ENCODE measurements around the gene CCDC57. TPM values are rescaled to one million over a fixed set of nuclear protein-coding genes. Genes with fewer than 3 reads are reported as not detected.

Gene CCDC57
- total RNA-seq, 5 donors from 2014 or later (not counting 1 experiment from before 2014, with no cell fraction given) = 86.4 to 127 (median 103) TPM

DNA sequence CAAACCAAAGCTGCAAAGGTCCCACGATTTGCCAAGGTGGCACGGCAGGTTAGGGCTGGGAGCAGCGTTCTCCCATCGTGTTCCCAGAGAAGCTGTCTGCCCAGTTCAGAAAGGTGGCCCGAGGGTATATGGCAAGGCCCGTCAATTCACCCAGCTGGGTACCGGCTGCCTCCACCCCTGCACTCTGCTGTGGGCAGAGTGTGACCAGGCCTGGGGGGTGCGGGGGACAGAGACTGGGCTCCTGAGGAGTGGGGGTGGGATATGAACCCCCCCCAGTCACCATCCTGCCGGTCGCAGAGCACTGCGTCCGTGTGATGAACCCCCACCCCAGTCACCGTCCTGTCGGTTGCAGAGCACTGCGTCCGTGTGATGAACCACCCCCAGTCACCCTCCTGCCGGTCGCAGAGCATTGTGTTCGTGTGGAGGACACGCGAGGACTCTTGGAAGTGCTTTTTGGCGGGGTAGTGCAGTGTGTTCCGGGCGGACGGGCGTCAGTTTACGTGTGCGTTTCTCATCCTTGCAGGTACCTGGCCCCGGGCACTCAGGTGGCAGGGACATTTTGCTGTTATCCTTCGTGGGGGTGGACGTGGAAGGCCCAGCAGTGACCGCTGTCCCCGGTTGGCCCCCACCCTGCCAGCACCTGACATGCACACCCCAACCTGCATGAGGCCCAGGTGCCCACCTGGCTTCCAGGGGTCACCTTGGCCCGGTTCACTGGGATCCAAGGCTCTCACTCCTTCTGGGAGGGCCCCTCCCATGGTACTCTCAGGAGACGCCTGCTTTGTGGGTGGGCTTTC lies 111.9 kb downstream of the CCDC57 start:
- H3K36me3 ChIP-seq (ENCODE audit: control insufficient read depth in 2 of 2, extremely low read depth in 1 of 2, insufficient read depth in 1 of 2, low read length in 1 of 2) = peaks cover 4 to 16% of the 10 kb centered on the region in 2 donors
- H3K36me3 Mint-ChIP-seq = no peaks in the 10 kb centered on the region
- ChIA-PET POLR2A (interaction anchor here in 1 of 2 donors (0.8 kb wide), 1 partner anchor 21 kb away, joined by 3 read pairs; no protein-coding TSS in a partner anchor), CTCF (no interaction called here)
- WGBS (ENCODE audit: insufficient coverage) = 94% methylated on average over 30 of the region's 35 CpGs
- peaks cover 13 to 36% of the 10 kb centered on the region in 2 experiments for H3K4me1 ChIP-seq (ENCODE audit: control insufficient read depth in 1 of 2, extremely low read depth in 1 of 2, insufficient read depth in 2 of 2, low read length in 2 of 2)
- no peak for ATAC-seq (replicated peaks in 1 of 4)
- no peaks in the 10 kb centered on the region for H3K9me3 Mint-ChIP-seq
- no peak overlapping the region for H3K27ac Mint-ChIP-seq
- DNase-seq = no peak
- H3K27me3 Mint-ChIP-seq = no peaks in the 10 kb centered on the region
- H3K27ac ChIP-seq (ENCODE audit: low read length) = no peak overlapping the region
- H3K4me1 Mint-ChIP-seq = peaks cover 14 to 22% (median 17%) of the 10 kb centered on the region in 3 donors
- H3K4me3 Mint-ChIP-seq = peak overlapping the region; percentile 69 to 79 (median 71)
- H3K4me3 ChIP-seq (ENCODE audit: control insufficient read depth in 1 of 2, extremely low read depth in 1 of 2, low read length in 1 of 2) = no peak overlapping the region
- H3K27me3 ChIP-seq (replicated peaks in 1 of 2; ENCODE audit: control insufficient read depth in 2 of 2, extremely low read depth in 1 of 2, insufficient read depth in 2 of 2, low read length in 1 of 2) = no peaks in the 10 kb centered on the region
- H3K9me3 ChIP-seq = no peaks in the 10 kb centered on the region

DNA sequence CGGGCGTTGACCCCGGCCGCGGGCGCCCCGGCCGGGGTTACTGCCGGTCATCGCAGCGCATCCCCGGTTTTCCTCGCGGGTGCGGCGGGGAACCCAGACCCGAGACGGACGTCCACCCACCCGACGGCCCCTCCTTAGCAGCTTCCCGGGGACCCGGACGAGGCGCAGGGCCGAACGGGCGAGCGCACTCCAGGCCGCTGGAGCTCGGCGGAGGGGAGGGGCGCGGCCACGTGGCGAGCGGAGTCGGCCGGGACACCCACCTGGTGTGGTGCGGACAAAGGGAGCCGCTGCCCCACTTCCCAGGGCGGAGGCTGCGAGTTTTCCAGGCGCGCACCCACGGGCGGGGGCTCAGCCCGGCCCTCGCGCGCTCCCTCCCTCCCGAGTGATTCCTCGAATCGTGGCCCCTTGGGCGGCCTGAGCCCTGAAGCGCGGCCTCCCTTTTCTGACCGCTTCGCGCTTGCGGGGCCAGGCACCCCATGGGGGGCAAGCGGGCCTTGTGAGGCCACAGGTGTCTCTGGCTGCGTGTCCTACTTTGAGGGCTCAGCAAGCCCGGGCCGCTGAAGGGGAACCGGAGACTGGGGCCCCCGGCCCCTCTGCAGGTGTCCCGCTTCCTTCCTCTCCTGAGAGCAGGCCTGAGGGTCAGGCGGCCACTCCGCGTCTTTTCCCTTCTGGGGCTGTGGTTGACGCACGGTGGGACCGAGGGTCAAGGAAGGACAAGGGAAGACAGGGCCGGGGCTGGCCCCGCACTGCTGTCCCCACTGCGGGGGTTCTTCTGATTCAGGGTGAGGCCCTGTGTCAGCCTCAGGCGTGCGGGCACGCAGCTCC lies 113.5 kb downstream of the CCDC57 start:
- H3K27me3 ChIP-seq (replicated peaks in 1 of 2; ENCODE audit: control insufficient read depth in 2 of 2, extremely low read depth in 1 of 2, insufficient read depth in 2 of 2, low read length in 1 of 2) = no peaks in the 10 kb centered on the region
- H3K9me3 ChIP-seq = no peaks in the 10 kb centered on the region
- H3K4me3 ChIP-seq (ENCODE audit: control insufficient read depth in 1 of 2, extremely low read depth in 1 of 2, low read length in 1 of 2) = peak overlapping the region; percentile 47 to 51
- DNase-seq (peak in 2 of 35 experiments; percentile 36 to 38), ATAC-seq (replicated peaks in 1 of 4) (peak in 2 of 4 experiments; percentile 2 to 3)
- peak overlapping the region; percentile 36 to 79 for H3K27ac Mint-ChIP-seq
- no peaks in the 10 kb centered on the region for H3K9me3 Mint-ChIP-seq
- ChIA-PET POLR2A (no interaction called here), CTCF (interaction anchor here in 1 of 2 donors (0.7 to 1.3 kb wide), 2 partner anchors 27 to 62 kb away, joined by 3 to 4 read pairs; partner anchors contain the start of gene DCXR)
- H3K36me3 ChIP-seq (ENCODE audit: control insufficient read depth in 2 of 2, extremely low read depth in 1 of 2, insufficient read depth in 1 of 2, low read length in 1 of 2) = peaks cover 15 to 17% of the 10 kb centered on the region in 2 donors
- H3K27ac ChIP-seq (ENCODE audit: low read length) = peak overlapping the region; percentile 81
- H3K4me1 Mint-ChIP-seq = peaks cover 6 to 13% (median 10%) of the 10 kb centered on the region in 3 donors
- no peaks in the 10 kb centered on the region for H3K27me3 Mint-ChIP-seq
- H3K4me1 ChIP-seq (ENCODE audit: control insufficient read depth in 1 of 2, extremely low read depth in 1 of 2, insufficient read depth in 2 of 2, low read length in 2 of 2) = peaks cover 10 to 28% of the 10 kb centered on the region in 2 experiments
- WGBS (ENCODE audit: insufficient coverage) = 9% methylated on average over 75 of the region's 80 CpGs
- peak overlapping the region; percentile 69 to 79 (median 71) for H3K4me3 Mint-ChIP-seq
- no peaks in the 10 kb centered on the region for H3K36me3 Mint-ChIP-seq

GRCh38 chr17:82098169-82098938 lies 114.3 kb downstream of the CCDC57 start, which contains the start of gene FASN:
TSS of gene FASN (minus strand) at chr17:82098236. CDS start at chr17:82096445, 1,791 bp downstream.
- Mint-ChIP-seq H3K27me3 (no peaks in the 10 kb centered on the region), H3K4me3 (peak within 1 kb of the TSS; percentile 58 to 71 (median 64)), H3K36me3 (peaks cover under 1% of the 10 kb centered on the region), H3K27ac (no peak within 1 kb of the TSS), H3K9me3 (no peaks in the 10 kb centered on the region), H3K4me1 (peaks cover 4 to 13% (median 10%) of the 10 kb centered on the region in 3 donors)
- no peaks in the 10 kb centered on the region for H3K9me3 ChIP-seq
- peaks cover 18 to 22% of the 10 kb centered on the region in 2 donors for H3K36me3 ChIP-seq (ENCODE audit: control insufficient read depth in 2 of 2, extremely low read depth in 1 of 2, insufficient read depth in 1 of 2, low read length in 1 of 2)
- H3K4me3 ChIP-seq (ENCODE audit: control insufficient read depth in 1 of 2, extremely low read depth in 1 of 2, low read length in 1 of 2) = peak within 1 kb of the TSS; percentile 47 to 57
- peaks cover 10 to 28% of the 10 kb centered on the region in 2 experiments for H3K4me1 ChIP-seq (ENCODE audit: control insufficient read depth in 1 of 2, extremely low read depth in 1 of 2, insufficient read depth in 2 of 2, low read length in 2 of 2)
- DNase-seq (peak; percentile 78 to 95 (median 87)), ATAC-seq (replicated peaks in 1 of 4) (peak; percentile 82 to 87 (median 85))
- under 1% methylated on average over 105 of the region's 124 CpGs for WGBS (ENCODE audit: insufficient coverage)
- POLR2A ChIA-PET = interaction anchor here in 1 of 2 donors (0.6 kb wide), 1 partner anchor 1950 kb away, joined by 8 read pairs; no protein-coding TSS in a partner anchor
- CTCF ChIA-PET = interaction anchor here in 1 of 2 donors (0.7 to 1.3 kb wide), 4 partner anchors 28 to 72 kb away, joined by 3 to 4 read pairs (median 4); partner anchors contain the start of gene DCXR
- H3K27me3 ChIP-seq (replicated peaks in 1 of 2; ENCODE audit: control insufficient read depth in 2 of 2, extremely low read depth in 1 of 2, insufficient read depth in 2 of 2, low read length in 1 of 2) = no peaks in the 10 kb centered on the region
- H3K27ac ChIP-seq (ENCODE audit: low read length) = peak within 1 kb of the TSS; percentile 81

- Histone ChIP-seq H3K9me3 (no peaks in the 10 kb centered on the region), H3K27ac (ENCODE audit: low read length) (no peak overlapping the region), H3K4me3 (ENCODE audit: control insufficient read depth in 1 of 2, extremely low read depth in 1 of 2, low read length in 1 of 2) (peak overlapping the region; percentile 45 to 57), H3K4me1 (ENCODE audit: control insufficient read depth in 1 of 2, extremely low read depth in 1 of 2, insufficient read depth in 2 of 2, low read length in 2 of 2) (peaks cover 10 to 28% of the 10 kb centered on the region in 2 experiments), H3K27me3 (replicated peaks in 1 of 2; ENCODE audit: control insufficient read depth in 2 of 2, extremely low read depth in 1 of 2, insufficient read depth in 2 of 2, low read length in 1 of 2) (no peaks in the 10 kb centered on the region), H3K36me3 (ENCODE audit: control insufficient read depth in 2 of 2, extremely low read depth in 1 of 2, insufficient read depth in 1 of 2, low read length in 1 of 2) (peaks cover 22 to 27% of the 10 kb centered on the region in 2 donors)
- under 1% methylated on average over 36 of the region's 36 CpGs for WGBS (ENCODE audit: insufficient coverage)
- Mint-ChIP-seq H3K4me3 (peak overlapping the region; percentile 50 to 59 (median 55)), H3K36me3 (peaks cover 4% of the 10 kb centered on the region), H3K27ac (no peak overlapping the region), H3K27me3 (no peaks in the 10 kb centered on the region), H3K9me3 (no peaks in the 10 kb centered on the region), H3K4me1 (peaks cover 4 to 13% (median 10%) of the 10 kb centered on the region in 3 donors)
- CTCF ChIA-PET = interaction anchor here in 1 of 2 donors (0.7 to 1.0 kb wide), 2 partner anchors 70 to 71 kb away, joined by 3 to 4 read pairs; no protein-coding TSS in a partner anchor
- peak in 1 of 4 experiments; percentile 2 for ATAC-seq (replicated peaks in 1 of 4)
- POLR2A ChIA-PET = no interaction called here
- peak in 2 of 35 experiments; percentile 22 to 26 for DNase-seq
These were observed 114.8 kb downstream of the CCDC57 start for GRCh38 chr17:82097919-82098168.

- peaks cover 10 to 28% of the 10 kb centered on the region in 2 experiments for H3K4me1 ChIP-seq (ENCODE audit: control insufficient read depth in 1 of 2, extremely low read depth in 1 of 2, insufficient read depth in 2 of 2, low read length in 2 of 2)
- ChIA-PET CTCF (interaction anchor here in 1 of 2 donors (0.7 to 1.0 kb wide), 2 partner anchors 69 to 71 kb away, joined by 3 to 4 read pairs; no protein-coding TSS in a partner anchor), POLR2A (no interaction called here)
- Mint-ChIP-seq H3K27me3 (no peaks in the 10 kb centered on the region), H3K9me3 (no peaks in the 10 kb centered on the region), H3K4me1 (peaks cover 4 to 13% (median 10%) of the 10 kb centered on the region in 3 donors), H3K27ac (no peak overlapping the region), H3K36me3 (peaks cover 4% of the 10 kb centered on the region), H3K4me3 (peak overlapping the region; percentile 58 to 67 (median 64))
- H3K36me3 ChIP-seq (ENCODE audit: control insufficient read depth in 2 of 2, extremely low read depth in 1 of 2, insufficient read depth in 1 of 2, low read length in 1 of 2) = peaks cover 22 to 31% of the 10 kb centered on the region in 2 donors
- ATAC-seq (replicated peaks in 1 of 4) (peak in 2 of 4 experiments; percentile 3 to 4), DNase-seq (peak in 5 of 35 experiments; percentile 15 to 40 (median 25))
- no peaks in the 10 kb centered on the region for H3K27me3 ChIP-seq (replicated peaks in 1 of 2; ENCODE audit: control insufficient read depth in 2 of 2, extremely low read depth in 1 of 2, insufficient read depth in 2 of 2, low read length in 1 of 2)
- H3K27ac ChIP-seq (ENCODE audit: low read length) = peak overlapping the region; percentile 7
- WGBS (ENCODE audit: insufficient coverage) = under 1% methylated on average over 70 of the region's 77 CpGs
- H3K9me3 ChIP-seq = no peaks in the 10 kb centered on the region
- H3K4me3 ChIP-seq (ENCODE audit: control insufficient read depth in 1 of 2, extremely low read depth in 1 of 2, low read length in 1 of 2) = peak overlapping the region; percentile 45 to 57
These were observed 115.3 kb downstream of the CCDC57 start for GRCh38 chr17:82097184-82097918.
